GM12864 (cell line): ENCODE measurements around the gene GH1.

Experiments used
- DNase-seq: peaks from one replicate; pipeline ENCODE4 v3.0.0-alpha.2; 2011; ENCODE audit warnings: low read depth
- H3K4me3 ChIP-seq: 2 replicates; pipeline ENCODE4 v1.5.1; 2011; ENCODE audit warnings: mild to moderate bottlenecking, low read depth, low read length, control low read depth
- TF ChIP-seq, protein P1 (sequence below): IDR thresholded peaks from 2 replicates; pipeline ENCODE4 v1.5.1; 2011; ENCODE audit warnings: low read depth, mild to moderate bottlenecking, moderate library complexity, low read length, control low read depth, inconsistent platforms; ENCODE audit errors: missing control alignments

Gene GH1

DNA sequence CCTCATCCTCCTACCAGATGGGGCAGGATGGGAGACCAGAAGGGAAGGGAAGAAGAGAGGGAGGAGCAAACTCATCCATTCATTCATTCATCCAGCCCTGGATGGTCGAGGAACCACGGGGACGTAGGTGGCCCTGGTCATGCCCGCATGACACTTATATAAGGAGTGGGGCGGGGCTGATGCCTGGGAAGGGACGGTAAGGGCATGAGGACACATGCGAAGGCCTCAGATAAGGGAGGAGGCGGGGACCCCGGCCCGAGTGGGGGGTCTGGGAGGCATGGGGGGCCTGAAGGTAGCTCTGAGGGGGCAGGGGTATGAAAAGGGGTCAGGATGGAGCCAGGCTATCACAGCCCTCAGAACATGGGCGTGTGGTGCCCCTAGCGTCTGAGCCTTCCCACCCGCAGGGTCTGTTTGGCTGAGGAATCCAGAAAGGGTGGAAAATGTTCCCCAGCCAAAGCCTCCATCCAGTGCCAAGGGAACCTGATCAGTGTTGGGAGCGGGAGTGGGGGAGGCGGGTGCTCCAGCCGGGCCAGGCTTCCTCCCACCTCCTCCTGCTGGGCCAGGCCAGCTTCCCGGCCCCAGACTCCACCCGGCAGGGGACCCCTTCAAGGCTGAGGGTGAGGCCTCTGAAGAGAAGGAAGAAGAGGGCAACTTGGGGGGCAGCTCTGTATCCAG lies 31.1 kb upstream of the GH1 start:
- no peak for DNase-seq
- no peak overlapping the region for H3K4me3 ChIP-seq
- TF ChIP-seq, protein P1, sequence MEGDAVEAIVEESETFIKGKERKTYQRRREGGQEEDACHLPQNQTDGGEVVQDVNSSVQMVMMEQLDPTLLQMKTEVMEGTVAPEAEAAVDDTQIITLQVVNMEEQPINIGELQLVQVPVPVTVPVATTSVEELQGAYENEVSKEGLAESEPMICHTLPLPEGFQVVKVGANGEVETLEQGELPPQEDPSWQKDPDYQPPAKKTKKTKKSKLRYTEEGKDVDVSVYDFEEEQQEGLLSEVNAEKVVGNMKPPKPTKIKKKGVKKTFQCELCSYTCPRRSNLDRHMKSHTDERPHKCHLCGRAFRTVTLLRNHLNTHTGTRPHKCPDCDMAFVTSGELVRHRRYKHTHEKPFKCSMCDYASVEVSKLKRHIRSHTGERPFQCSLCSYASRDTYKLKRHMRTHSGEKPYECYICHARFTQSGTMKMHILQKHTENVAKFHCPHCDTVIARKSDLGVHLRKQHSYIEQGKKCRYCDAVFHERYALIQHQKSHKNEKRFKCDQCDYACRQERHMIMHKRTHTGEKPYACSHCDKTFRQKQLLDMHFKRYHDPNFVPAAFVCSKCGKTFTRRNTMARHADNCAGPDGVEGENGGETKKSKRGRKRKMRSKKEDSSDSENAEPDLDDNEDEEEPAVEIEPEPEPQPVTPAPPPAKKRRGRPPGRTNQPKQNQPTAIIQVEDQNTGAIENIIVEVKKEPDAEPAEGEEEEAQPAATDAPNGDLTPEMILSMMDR: no peak

DNA sequence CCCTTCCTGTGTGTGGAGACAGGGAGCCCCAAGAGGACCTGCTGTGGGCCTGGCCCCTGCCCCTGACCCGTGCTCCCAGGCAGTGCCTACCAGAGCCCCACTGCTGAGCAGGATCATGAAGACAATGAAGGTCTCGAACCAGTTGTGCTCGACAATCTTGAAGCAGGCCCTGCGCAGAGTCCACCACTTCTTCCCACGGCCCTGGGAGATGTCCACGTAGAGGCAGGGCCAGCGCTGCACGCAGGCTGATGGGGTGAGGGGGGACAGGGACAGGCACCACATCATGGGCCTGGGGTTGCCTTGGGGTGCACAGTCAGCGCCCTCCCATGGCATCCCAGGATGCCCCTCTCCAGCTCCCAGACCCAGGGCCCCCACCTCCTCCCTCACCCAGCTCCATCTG lies 29.9 kb upstream of the GH1 start:
- TF ChIP-seq, protein P1: no peak
- no peak overlapping the region for H3K4me3 ChIP-seq

DNA sequence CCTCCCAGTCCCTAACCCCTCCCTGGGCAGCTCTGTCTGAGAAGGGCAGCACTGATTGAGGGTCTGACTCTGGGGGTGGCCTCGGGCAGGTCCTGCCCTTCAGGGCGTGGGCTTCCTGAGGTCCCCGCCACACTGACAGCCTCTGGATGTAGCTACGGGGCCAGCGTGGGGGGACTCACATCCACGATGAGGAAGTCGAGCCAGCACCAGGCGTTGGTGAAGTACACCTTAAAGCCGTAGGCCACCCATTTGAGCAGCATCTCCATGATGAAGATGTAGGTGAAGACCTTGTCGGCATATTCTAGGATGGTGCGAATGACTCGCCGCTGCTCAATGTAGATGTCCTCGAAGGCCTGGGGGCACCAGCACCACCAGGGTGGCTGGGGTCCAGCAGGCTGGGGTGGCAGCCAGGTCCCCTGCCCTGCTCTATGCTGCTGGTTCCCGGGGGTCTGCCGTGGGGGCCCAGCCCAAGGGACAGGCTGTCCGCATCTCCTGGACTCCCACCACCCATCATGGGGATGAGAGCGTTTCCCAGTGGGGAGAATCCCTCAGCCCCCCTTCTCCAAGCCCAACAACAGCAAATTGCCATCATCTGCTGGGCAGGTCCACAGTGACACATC lies 29.2 kb upstream of the GH1 start:
- DNase-seq: no peak
- no peak overlapping the region for H3K4me3 ChIP-seq
- TF ChIP-seq, protein P1: no peak

More for the DNA sequence above, 29.9 kb upstream of the GH1 start:
- no peak for DNase-seq

DNA sequence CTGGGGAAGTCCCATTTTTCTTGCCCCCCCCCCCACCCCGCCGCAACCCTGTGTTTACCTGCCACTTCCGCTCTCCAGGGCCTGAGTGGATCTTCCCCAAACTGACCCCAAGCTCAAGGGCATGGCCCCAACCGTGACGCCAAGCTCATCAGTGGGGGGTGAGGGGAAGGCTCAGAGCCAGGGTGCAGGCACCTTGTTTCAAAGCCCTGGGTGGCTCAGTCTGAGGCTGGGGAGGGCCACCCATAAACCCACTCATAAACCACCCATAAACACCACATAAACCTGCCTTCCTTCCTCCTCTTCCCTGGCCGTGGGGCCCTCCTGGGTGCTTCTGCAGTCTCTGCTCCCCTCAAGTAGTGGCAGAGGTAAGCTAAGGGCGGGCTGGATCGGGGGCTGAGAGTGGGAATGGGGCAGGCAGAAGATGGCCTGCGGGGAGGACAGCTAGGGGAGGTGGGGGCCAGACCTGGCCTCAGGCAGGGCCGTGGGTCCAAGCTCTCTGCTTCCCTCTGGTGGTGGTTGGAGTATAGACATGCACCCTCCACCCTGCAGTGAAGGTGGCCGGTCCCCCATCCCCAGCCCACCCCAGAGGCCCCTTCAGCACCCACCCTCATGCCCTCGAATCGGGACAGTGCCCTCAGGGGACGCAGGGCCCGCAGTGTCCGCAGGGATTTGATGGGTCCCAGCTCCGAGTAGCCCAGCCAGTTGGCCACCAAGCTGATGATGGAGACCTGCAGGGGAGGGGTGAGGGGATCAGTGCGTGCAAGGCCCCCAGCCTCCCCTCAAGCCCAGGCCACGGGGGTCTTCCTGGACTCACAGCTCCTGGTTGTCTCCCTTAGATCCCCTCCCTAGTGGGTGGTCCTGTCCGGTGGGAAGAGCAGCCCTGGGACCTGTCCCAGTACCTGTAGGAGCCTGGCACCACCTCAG lies 28.1 kb upstream of the GH1 start:
- no peak for DNase-seq
- TF ChIP-seq, protein P1: peak; percentile 89
- H3K4me3 ChIP-seq: peak overlapping the region; percentile 32

DNA sequence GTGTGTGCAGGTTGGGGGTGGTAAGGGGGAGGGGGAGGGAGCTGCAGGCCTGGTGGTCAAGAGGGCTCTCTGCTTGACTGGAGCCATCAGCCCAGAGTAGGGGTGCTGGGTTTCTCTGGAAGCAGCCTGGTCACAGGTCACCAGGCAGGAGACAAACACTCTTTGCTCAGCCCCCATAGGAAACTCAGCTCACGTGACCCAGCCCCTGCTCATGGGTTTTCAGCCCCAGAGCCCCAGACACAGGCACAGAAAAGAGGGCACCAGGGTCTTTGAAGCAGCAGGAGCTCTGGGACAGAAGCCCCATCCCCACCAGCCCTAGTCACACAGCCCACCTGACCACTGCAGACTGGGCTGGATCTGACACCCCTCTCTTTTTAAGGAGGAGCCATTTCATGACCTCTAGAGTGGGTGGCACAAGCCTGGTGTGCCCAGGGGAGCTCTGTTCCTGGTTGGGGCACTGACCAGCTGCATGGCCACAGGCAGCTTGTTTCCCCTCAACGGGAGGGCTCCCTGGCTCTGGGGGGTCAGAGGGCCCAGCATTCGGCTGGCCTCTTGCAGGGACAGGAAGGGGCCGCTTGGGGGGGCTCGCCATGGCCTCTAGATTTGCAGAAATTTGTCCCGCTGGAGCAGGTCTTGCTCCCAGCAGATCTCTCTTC lies 27.3 kb upstream of the GH1 start:
- no peak overlapping the region for H3K4me3 ChIP-seq
- DNase-seq: no peak
- TF ChIP-seq, protein P1: no peak

DNA sequence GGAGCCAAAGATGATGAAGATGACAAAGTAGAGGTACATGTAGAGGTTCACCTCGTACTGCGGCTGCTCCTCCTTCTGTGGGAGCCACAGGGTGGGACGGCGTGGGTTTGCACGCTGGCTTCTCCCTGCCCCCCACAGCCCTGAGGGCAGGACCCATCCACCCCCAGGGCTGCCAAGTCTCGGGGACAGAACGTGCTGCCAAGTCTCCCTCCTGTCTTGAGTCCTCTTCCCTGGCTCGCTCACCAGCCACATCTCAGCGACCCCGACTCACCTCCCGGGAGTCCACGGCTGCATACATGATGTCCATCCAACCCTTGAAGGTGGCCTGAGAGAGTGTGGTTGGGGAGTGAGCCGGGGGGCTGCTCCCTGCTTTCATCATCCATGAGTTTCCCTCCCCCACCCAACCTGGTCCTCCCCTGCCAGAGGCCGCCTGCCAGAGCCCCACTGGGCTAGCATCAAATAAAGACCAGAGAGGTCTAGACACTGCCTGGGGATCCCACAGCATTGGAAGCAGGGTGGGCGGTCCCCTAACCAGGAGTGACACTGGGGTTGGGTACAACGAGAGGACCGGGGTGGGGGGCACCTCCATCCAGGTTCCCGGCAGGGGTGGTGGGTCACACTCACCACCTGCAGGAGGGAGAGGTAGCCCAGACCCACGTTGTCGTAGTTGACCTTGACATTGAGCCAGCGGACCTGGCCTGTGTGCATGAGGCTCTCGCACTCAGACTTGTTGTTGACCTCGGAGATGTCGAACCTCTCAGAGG lies 26.3 kb upstream of the GH1 start:
- H3K4me3 ChIP-seq: no peak overlapping the region
- TF ChIP-seq, protein P1: no peak
- no peak for DNase-seq
